ENCODE results near the gene IL6R.
"Not testable (repeated sequence)": the region's sequence is repeated elsewhere in the genome, so short reads cannot be mapped to it uniquely, and the experiment has no call there.

The IL6R gene

GRCh38 chr1:154471304-154471703 lies 66.2 kb downstream of the IL6R start:
- 98% methylated on average over 2 of the region's 2 CpGs for WGBS
- H3K9me3 ChIP-seq (ENCODE audit: insufficient read depth, low read depth, low read length): no peaks in the 10 kb centered on the region
- H3K27ac ChIP-seq (ENCODE audit: low read depth, low read length): no peak overlapping the region
- no peak overlapping the region for H3K4me3 ChIP-seq (ENCODE audit: low read length)
- 0 out of 2 replicates have a peak, but pooled peaks cover 3% of the 10 kb centered on the region for H3K4me1 ChIP-seq (ENCODE audit: insufficient read depth, low read length)
- no peaks in the 10 kb centered on the region for H3K27me3 ChIP-seq (ENCODE audit: insufficient read depth, low read length)
- no peak overlapping the region for H3K9ac ChIP-seq (ENCODE audit: low read depth, low read length)
- no peaks in the 10 kb centered on the region for H3K36me3 ChIP-seq (ENCODE audit: insufficient read depth, low read length)

GRCh38 chr1:154474802-154475201 lies 69.7 kb downstream of the IL6R start:
- H3K4me1 ChIP-seq (ENCODE audit: insufficient read depth, low read length): no peaks in the 10 kb centered on the region
- no peak overlapping the region for H3K4me3 ChIP-seq (ENCODE audit: low read length)
- no peak overlapping the region for H3K27ac ChIP-seq (ENCODE audit: low read depth, low read length)
- H3K9ac ChIP-seq (ENCODE audit: low read depth, low read length): no peak overlapping the region
- H3K27me3 ChIP-seq (ENCODE audit: insufficient read depth, low read length): no peaks in the 10 kb centered on the region
- 86% methylated on average over 3 of the region's 3 CpGs for WGBS
- H3K9me3 ChIP-seq (ENCODE audit: insufficient read depth, low read depth, low read length): no peaks in the 10 kb centered on the region
- H3K36me3 ChIP-seq (ENCODE audit: insufficient read depth, low read length): no peaks in the 10 kb centered on the region

GRCh38 chr1:154476791-154477190 lies 71.6 kb downstream of the IL6R start:
- Histone ChIP-seq H3K4me3 (ENCODE audit: low read length) (no peak overlapping the region), H3K9ac (ENCODE audit: low read depth, low read length) (no peak overlapping the region), H3K27me3 (ENCODE audit: insufficient read depth, low read length) (no peaks in the 10 kb centered on the region), H3K27ac (ENCODE audit: low read depth, low read length) (no peak overlapping the region), H3K9me3 (ENCODE audit: insufficient read depth, low read depth, low read length) (no peaks in the 10 kb centered on the region), H3K36me3 (ENCODE audit: insufficient read depth, low read length) (no peaks in the 10 kb centered on the region), H3K4me1 (ENCODE audit: insufficient read depth, low read length) (no peaks in the 10 kb centered on the region)
- 94% methylated on average over 1 of the region's 1 CpG for WGBS

GRCh38 chr1:154478013-154478412 lies 72.9 kb downstream of the IL6R start:
- no peak overlapping the region for H3K4me3 ChIP-seq (ENCODE audit: low read length)
- no peaks in the 10 kb centered on the region for H3K4me1 ChIP-seq (ENCODE audit: insufficient read depth, low read length)
- H3K9ac ChIP-seq (ENCODE audit: low read depth, low read length): no peak overlapping the region
- 94% methylated on average over 8 of the region's 8 CpGs for WGBS
- no peaks in the 10 kb centered on the region for H3K9me3 ChIP-seq (ENCODE audit: insufficient read depth, low read depth, low read length)
- H3K27me3 ChIP-seq (ENCODE audit: insufficient read depth, low read length): no peaks in the 10 kb centered on the region
- H3K36me3 ChIP-seq (ENCODE audit: insufficient read depth, low read length): no peaks in the 10 kb centered on the region
- no peak overlapping the region for H3K27ac ChIP-seq (ENCODE audit: low read depth, low read length)

GRCh38 chr1:154478639-154479038 lies 73.5 kb downstream of the IL6R start:
- no peaks in the 10 kb centered on the region for H3K27me3 ChIP-seq (ENCODE audit: insufficient read depth, low read length)
- no peak overlapping the region for H3K9ac ChIP-seq (ENCODE audit: low read depth, low read length)
- H3K4me3 ChIP-seq (ENCODE audit: low read length): no peak overlapping the region
- 77% methylated on average over 5 of the region's 5 CpGs for WGBS
- H3K9me3 ChIP-seq (ENCODE audit: insufficient read depth, low read depth, low read length): no peaks in the 10 kb centered on the region
- no peaks in the 10 kb centered on the region for H3K36me3 ChIP-seq (ENCODE audit: insufficient read depth, low read length)
- H3K27ac ChIP-seq (ENCODE audit: low read depth, low read length): no peak overlapping the region
- no peaks in the 10 kb centered on the region for H3K4me1 ChIP-seq (ENCODE audit: insufficient read depth, low read length)

- Histone ChIP-seq H3K36me3 (ENCODE audit: insufficient read depth, low read length) (no peaks in the 10 kb centered on the region), H3K4me1 (ENCODE audit: insufficient read depth, low read length) (no peaks in the 10 kb centered on the region), H3K27ac (ENCODE audit: low read depth, low read length) (no peak overlapping the region), H3K9me3 (ENCODE audit: insufficient read depth, low read depth, low read length) (no peaks in the 10 kb centered on the region), H3K27me3 (ENCODE audit: insufficient read depth, low read length) (no peaks in the 10 kb centered on the region), H3K4me3 (ENCODE audit: low read length) (no peak overlapping the region), H3K9ac (ENCODE audit: low read depth, low read length) (no peak overlapping the region)
- 44% methylated on average over 9 of the region's 9 CpGs for WGBS
Observed at GRCh38 chr1:154479764-154480421, 74.8 kb downstream of the IL6R start.

- H3K27ac ChIP-seq (ENCODE audit: low read depth, low read length): no peak overlapping the region
- no peaks in the 10 kb centered on the region for H3K4me1 ChIP-seq (ENCODE audit: insufficient read depth, low read length)
- 22% methylated on average over 1 of the region's 1 CpG for WGBS
- H3K36me3 ChIP-seq (ENCODE audit: insufficient read depth, low read length): no peaks in the 10 kb centered on the region
- H3K4me3 ChIP-seq (ENCODE audit: low read length): no peak overlapping the region
- H3K27me3 ChIP-seq (ENCODE audit: insufficient read depth, low read length): no peaks in the 10 kb centered on the region
- H3K9me3 ChIP-seq (ENCODE audit: insufficient read depth, low read depth, low read length): no peaks in the 10 kb centered on the region
- no peak overlapping the region for H3K9ac ChIP-seq (ENCODE audit: low read depth, low read length)
Observed at GRCh38 chr1:154481053-154481452, 75.9 kb downstream of the IL6R start.

- H3K4me1 ChIP-seq (ENCODE audit: insufficient read depth, low read length): no peaks in the 10 kb centered on the region
- H3K27ac ChIP-seq (ENCODE audit: low read depth, low read length): no peak overlapping the region
- H3K27me3 ChIP-seq (ENCODE audit: insufficient read depth, low read length): no peaks in the 10 kb centered on the region
- H3K9ac ChIP-seq (ENCODE audit: low read depth, low read length): no peak overlapping the region
- H3K4me3 ChIP-seq (ENCODE audit: low read length): no peak overlapping the region
- no peaks in the 10 kb centered on the region for H3K36me3 ChIP-seq (ENCODE audit: insufficient read depth, low read length)
- WGBS: 87% methylated on average over 14 of the region's 14 CpGs
- no peaks in the 10 kb centered on the region for H3K9me3 ChIP-seq (ENCODE audit: insufficient read depth, low read depth, low read length)
Observed at GRCh38 chr1:154483941-154484803, 79.0 kb downstream of the IL6R start.

GRCh38 chr1:154485106-154485505 lies 80.0 kb downstream of the IL6R start:
- no peaks in the 10 kb centered on the region; the same call in 1 of the 2 replicates for H3K27me3 ChIP-seq (ENCODE audit: insufficient read depth, low read length)
- no peaks in the 10 kb centered on the region for H3K9me3 ChIP-seq (ENCODE audit: insufficient read depth, low read depth, low read length)
- no peaks in the 10 kb centered on the region for H3K4me1 ChIP-seq (ENCODE audit: insufficient read depth, low read length)
- no peak overlapping the region for H3K4me3 ChIP-seq (ENCODE audit: low read length)
- WGBS: 91% methylated on average over 5 of the region's 5 CpGs
- H3K36me3 ChIP-seq (ENCODE audit: insufficient read depth, low read length): no peaks in the 10 kb centered on the region
- H3K27ac ChIP-seq (ENCODE audit: low read depth, low read length): no peak overlapping the region
- H3K9ac ChIP-seq (ENCODE audit: low read depth, low read length): no peak overlapping the region

- H3K27ac ChIP-seq (ENCODE audit: low read depth, low read length): no peak overlapping the region
Observed at GRCh38 chr1:154485910-154486496, 80.9 kb downstream of the IL6R start.

GRCh38 chr1:154486756-154487155 lies 81.6 kb downstream of the IL6R start:
- not testable (repeated sequence) for H3K27me3 ChIP-seq (ENCODE audit: insufficient read depth, low read length); H3K4me3 ChIP-seq (ENCODE audit: low read length); H3K36me3 ChIP-seq (ENCODE audit: insufficient read depth, low read length); H3K4me1 ChIP-seq (ENCODE audit: insufficient read depth, low read length); H3K9me3 ChIP-seq (ENCODE audit: insufficient read depth, low read depth, low read length); H3K9ac ChIP-seq (ENCODE audit: low read depth, low read length); H3K27ac ChIP-seq (ENCODE audit: low read depth, low read length)
- 93% methylated on average over 5 of the region's 5 CpGs for WGBS

More at GRCh38 chr1:154485910-154486496, 80.9 kb downstream of the IL6R start:
- H3K36me3 ChIP-seq (ENCODE audit: insufficient read depth, low read length): no peaks in the 10 kb centered on the region
- no peaks in the 10 kb centered on the region for H3K9me3 ChIP-seq (ENCODE audit: insufficient read depth, low read depth, low read length)
- no peak overlapping the region for H3K4me3 ChIP-seq (ENCODE audit: low read length)
- no peaks in the 10 kb centered on the region for H3K4me1 ChIP-seq (ENCODE audit: insufficient read depth, low read length)
- H3K9ac ChIP-seq (ENCODE audit: low read depth, low read length): no peak overlapping the region
- 94% methylated on average over 7 of the region's 7 CpGs for whole genome bisulfite sequencing
- H3K27me3 ChIP-seq (ENCODE audit: insufficient read depth, low read length): no peaks in the 10 kb centered on the region; the same call in 1 of the 2 replicates
